ENCODE results near the gene ACAA1. TPM values are rescaled to one million over a fixed set of nuclear protein-coding genes. Genes with fewer than 3 reads are reported as not detected.

ACAA1 gene
- total and polyA plus RNA-seq, 2 donors (not counting 1 experiment from before 2014, with no cell fraction given): 98.4 to 143 TPM

DNA sequence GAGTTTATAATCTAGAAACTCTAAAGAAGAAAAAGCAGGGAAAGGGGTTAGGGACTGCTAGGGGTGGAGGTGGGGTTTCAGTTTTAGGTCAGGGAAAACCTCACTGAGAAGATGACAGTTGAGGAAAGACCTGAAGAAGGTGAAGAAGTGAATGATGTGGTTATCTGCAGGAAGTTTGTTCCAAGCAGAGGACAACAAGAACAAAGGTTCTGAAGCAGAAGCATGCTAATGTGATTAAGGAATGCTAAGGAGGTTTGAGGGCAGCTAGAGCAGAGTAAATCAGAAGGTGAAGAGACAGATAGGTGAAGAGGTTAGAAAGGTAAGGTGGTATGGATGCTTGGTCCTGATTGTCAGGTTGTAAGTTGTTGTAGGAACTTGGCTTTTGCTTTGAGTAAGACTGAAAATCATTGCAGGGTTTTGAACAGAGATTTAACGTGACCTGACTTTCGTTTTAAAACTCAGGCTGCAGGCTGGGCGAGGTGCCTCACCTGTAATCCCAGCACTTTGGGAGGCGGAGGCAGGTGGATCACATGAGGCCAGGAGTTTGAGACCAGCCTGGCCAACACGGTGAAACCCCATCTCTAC, 37.0 kb upstream of the ACAA1 start:
- POLR2A ChIA-PET: no interaction called here
- Histone ChIP-seq H3K4me2 (replicated peaks; ENCODE audit: low read depth, low read length, poor library complexity, severe bottlenecking) (no peak overlapping the region), H3K4me3 (ENCODE audit: control extremely low read depth in 1 of 5, extremely low read depth in 1 of 5, insufficient read depth in 1 of 5, low read depth in 2 of 5, low read length in 4 of 5) (no peak overlapping the region), H3K36me3 (replicated peaks in 1 of 2; ENCODE audit: control extremely low read depth in 1 of 2, control insufficient read depth in 1 of 2, extremely low read depth in 1 of 2, insufficient read depth in 2 of 2, low read length in 1 of 2) (no peaks in the 10 kb centered on the region), H4K20me1 (ENCODE audit: control insufficient read depth, insufficient read depth, low read length, poor library complexity, severe bottlenecking) (peaks cover 56% of the 10 kb centered on the region), H3K4me1 (ENCODE audit: control insufficient read depth in 2 of 2, insufficient read depth in 2 of 2, low read length in 2 of 2) (peaks cover under 1 to 4% of the 10 kb centered on the region in 2 donors), H3K9me3 (ENCODE audit: control extremely low read depth in 1 of 3, control insufficient read depth in 2 of 3, insufficient read depth in 1 of 3, low read length in 2 of 3) (no peaks in the 10 kb centered on the region), H3K27me3 (replicated peaks in 1 of 4; ENCODE audit: control extremely low read depth in 1 of 4, control insufficient read depth in 3 of 4, insufficient read depth in 4 of 4, low read length in 3 of 4) (no peaks in the 10 kb centered on the region), H3K79me2 (ENCODE audit: control insufficient read depth, insufficient read depth, low read length) (peaks cover 83% of the 10 kb centered on the region), H3K27ac (ENCODE audit: low read length in 2 of 2) (no peak overlapping the region), H3K9ac (ENCODE audit: low read length) (no peak overlapping the region), H2AFZ (ENCODE audit: insufficient read depth, low read depth, low read length, poor library complexity, severe bottlenecking) (no peak overlapping the region)
- Mint-ChIP-seq H3K4me1 (peaks cover 52% of the 10 kb centered on the region), H3K4me3 (peak overlapping the region; percentile 2), H3K27me3 (no peaks in the 10 kb centered on the region), H3K27ac (no peak overlapping the region), H3K9me3 (ENCODE audit: insufficient read depth) (no peaks in the 10 kb centered on the region)
- ATAC-seq (ENCODE audit: low read depth): no peak
- 80% methylated on average over 3 of the region's 5 CpGs for WGBS (ENCODE audit: insufficient coverage)
- no peak for TF ChIP-seq EZH2 (IDR thresholded peaks at IDR 0.05; ENCODE audit: borderline replicate concordance, insufficient read depth, low read depth, low read length, poor library complexity, severe bottlenecking)
- TF ChIP-seq, protein P1, sequence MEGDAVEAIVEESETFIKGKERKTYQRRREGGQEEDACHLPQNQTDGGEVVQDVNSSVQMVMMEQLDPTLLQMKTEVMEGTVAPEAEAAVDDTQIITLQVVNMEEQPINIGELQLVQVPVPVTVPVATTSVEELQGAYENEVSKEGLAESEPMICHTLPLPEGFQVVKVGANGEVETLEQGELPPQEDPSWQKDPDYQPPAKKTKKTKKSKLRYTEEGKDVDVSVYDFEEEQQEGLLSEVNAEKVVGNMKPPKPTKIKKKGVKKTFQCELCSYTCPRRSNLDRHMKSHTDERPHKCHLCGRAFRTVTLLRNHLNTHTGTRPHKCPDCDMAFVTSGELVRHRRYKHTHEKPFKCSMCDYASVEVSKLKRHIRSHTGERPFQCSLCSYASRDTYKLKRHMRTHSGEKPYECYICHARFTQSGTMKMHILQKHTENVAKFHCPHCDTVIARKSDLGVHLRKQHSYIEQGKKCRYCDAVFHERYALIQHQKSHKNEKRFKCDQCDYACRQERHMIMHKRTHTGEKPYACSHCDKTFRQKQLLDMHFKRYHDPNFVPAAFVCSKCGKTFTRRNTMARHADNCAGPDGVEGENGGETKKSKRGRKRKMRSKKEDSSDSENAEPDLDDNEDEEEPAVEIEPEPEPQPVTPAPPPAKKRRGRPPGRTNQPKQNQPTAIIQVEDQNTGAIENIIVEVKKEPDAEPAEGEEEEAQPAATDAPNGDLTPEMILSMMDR (IDR thresholded peaks at IDR 0.05): no peak
- CTCF ChIA-PET: no interaction called here
- intact Hi-C loops (cut with micrococcal nuclease): no loop called here
- DNase-seq: no peak

DNA sequence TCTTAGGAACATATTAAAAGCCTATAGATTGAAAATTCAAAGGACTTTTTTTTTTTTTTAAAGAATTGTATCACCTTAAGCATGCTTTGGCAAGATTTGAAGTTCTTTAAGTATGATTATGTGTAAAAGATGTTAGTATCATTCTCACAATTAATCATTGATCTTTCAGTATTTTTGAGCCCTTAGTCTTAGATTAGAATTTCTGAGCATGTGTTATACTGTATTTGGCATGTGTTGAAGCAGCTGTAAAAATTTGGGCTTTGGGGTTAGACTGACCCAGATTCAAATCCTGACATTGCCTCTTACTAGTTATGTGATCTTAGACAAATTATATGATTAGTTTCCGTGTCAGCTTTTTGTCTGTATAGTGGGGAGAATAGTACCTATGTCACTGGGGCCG, 34.7 kb upstream of the ACAA1 start:
- Histone ChIP-seq H2AFZ (ENCODE audit: insufficient read depth, low read depth, low read length, poor library complexity, severe bottlenecking) (no peak overlapping the region), H3K27ac (ENCODE audit: low read length in 2 of 2) (no peak overlapping the region), H4K20me1 (ENCODE audit: control insufficient read depth, insufficient read depth, low read length, poor library complexity, severe bottlenecking) (peaks cover 59% of the 10 kb centered on the region), H3K36me3 (replicated peaks in 1 of 2; ENCODE audit: control extremely low read depth in 1 of 2, control insufficient read depth in 1 of 2, extremely low read depth in 1 of 2, insufficient read depth in 2 of 2, low read length in 1 of 2) (no peaks in the 10 kb centered on the region), H3K79me2 (ENCODE audit: control insufficient read depth, insufficient read depth, low read length) (peaks cover 92% of the 10 kb centered on the region), H3K9ac (ENCODE audit: low read length) (no peak overlapping the region), H3K9me3 (ENCODE audit: control extremely low read depth in 1 of 3, control insufficient read depth in 2 of 3, insufficient read depth in 1 of 3, low read length in 2 of 3) (no peaks in the 10 kb centered on the region), H3K4me3 (ENCODE audit: control extremely low read depth in 1 of 5, extremely low read depth in 1 of 5, insufficient read depth in 1 of 5, low read depth in 2 of 5, low read length in 4 of 5) (no peak overlapping the region), H3K4me2 (replicated peaks; ENCODE audit: low read depth, low read length, poor library complexity, severe bottlenecking) (no peak overlapping the region), H3K4me1 (ENCODE audit: control insufficient read depth in 2 of 2, insufficient read depth in 2 of 2, low read length in 2 of 2) (peaks cover 12 to 16% of the 10 kb centered on the region in 2 donors), H3K27me3 (replicated peaks in 1 of 4; ENCODE audit: control extremely low read depth in 1 of 4, control insufficient read depth in 3 of 4, insufficient read depth in 4 of 4, low read length in 3 of 4) (no peaks in the 10 kb centered on the region)
- TF ChIP-seq, protein P1 (IDR thresholded peaks at IDR 0.05): no peak
- no peak for TF ChIP-seq EZH2 (IDR thresholded peaks at IDR 0.05; ENCODE audit: borderline replicate concordance, insufficient read depth, low read depth, low read length, poor library complexity, severe bottlenecking)
- DNase-seq (no peak), ATAC-seq (ENCODE audit: low read depth) (no peak)
- H3K4me1 Mint-ChIP-seq: peaks cover 67% of the 10 kb centered on the region
- ChIA-PET POLR2A (no interaction called here), CTCF (no interaction called here)
- no peak overlapping the region for H3K4me3 Mint-ChIP-seq
- H3K27ac Mint-ChIP-seq: no peak overlapping the region
- WGBS (ENCODE audit: insufficient coverage): no CpG with 5 or more reads among the region's 2 CpGs
- no peaks in the 10 kb centered on the region for H3K9me3 Mint-ChIP-seq (ENCODE audit: insufficient read depth)
- no peaks in the 10 kb centered on the region for H3K27me3 Mint-ChIP-seq
- intact Hi-C loops (cut with micrococcal nuclease): no loop called here

Measured in B cell (primary cell).